ENCODE measurements around the gene PLAC1. TPM values are rescaled to one million over a fixed set of nuclear protein-coding genes. Genes with fewer than 3 reads are reported as not detected.

PLAC1 gene
- total and polyA plus RNA-seq, 3 donors from 2014 or later = 0.81 to 3.0 (median 1.0) TPM

- DNase-seq = no peak
- 12 to 19% methylated on average over 6 of the region's 6 CpGs for WGBS, 2 donors
- H3K4me3 ChIP-seq = peak overlapping the region in 1 of 2 donors; percentile 21
Observed at GRCh38 chrX:134544135-134544512, 114.1 kb downstream of the PLAC1 start.

GRCh38 chrX:134543288-134543687 lies 115.0 kb downstream of the PLAC1 start:
- H3K4me3 ChIP-seq = no peak overlapping the region
- H3K4me1 ChIP-seq = peaks cover 5% of the 10 kb centered on the region
- intact Hi-C loops (cut with DNase I; ENCODE audit: low total_unique reads) = no loop called here
- H3K27me3 ChIP-seq = no peaks in the 10 kb centered on the region
- WGBS, 2 donors = 41 to 62% methylated on average over 3 of the region's 3 CpGs
- no peak overlapping the region for H3K27ac ChIP-seq
- H3K9me3 ChIP-seq = no peaks in the 10 kb centered on the region
- no peak for DNase-seq
- H3K36me3 ChIP-seq (ENCODE audit: low read depth, missing control alignments) = no peaks in the 10 kb centered on the region
- TF ChIP-seq POLR2A (IDR thresholded peaks at IDR 0.05) (no peak), CTCF (IDR thresholded peaks at IDR 0.05) (no peak)

More at GRCh38 chrX:134544135-134544512, 114.1 kb downstream of the PLAC1 start:
- TF ChIP-seq POLR2A (IDR thresholded peaks at IDR 0.05) (no peak), CTCF (IDR thresholded peaks at IDR 0.05) (no peak)
- Histone ChIP-seq H3K27me3 (no peaks in the 10 kb centered on the region), H3K4me1 (no peaks in the 10 kb centered on the region), H3K27ac (peak overlapping the region in 1 of 2 donors; percentile 80), H3K9me3 (no peaks in the 10 kb centered on the region), H3K36me3 (ENCODE audit: low read depth, missing control alignments) (no peaks in the 10 kb centered on the region)
- intact Hi-C loops (cut with DNase I; ENCODE audit: low total_unique reads) = no loop called here

GRCh38 chrX:134542485-134542884 lies 115.8 kb downstream of the PLAC1 start:
- no peak for TF ChIP-seq POLR2A (IDR thresholded peaks at IDR 0.05)
- TF ChIP-seq CTCF (IDR thresholded peaks at IDR 0.05) = no peak
- H3K36me3 ChIP-seq (ENCODE audit: low read depth, missing control alignments) = no peaks in the 10 kb centered on the region
- H3K4me1 ChIP-seq = peaks cover 10% of the 10 kb centered on the region
- H3K9me3 ChIP-seq = no peaks in the 10 kb centered on the region
- intact Hi-C loops (cut with DNase I; ENCODE audit: low total_unique reads) = no loop called here
- peak overlapping the region in 1 of 2 donors; percentile 30 for H3K27ac ChIP-seq
- DNase-seq = peak; percentile 65
- WGBS, 2 donors = 24 to 38% methylated on average over 2 of the region's 2 CpGs
- no peak overlapping the region for H3K4me3 ChIP-seq
- no peaks in the 10 kb centered on the region for H3K27me3 ChIP-seq

GRCh38 chrX:134541906-134542305 lies 116.4 kb downstream of the PLAC1 start:
- Histone ChIP-seq H3K9me3 (no peaks in the 10 kb centered on the region), H3K4me1 (peaks cover 10% of the 10 kb centered on the region), H3K4me3 (no peak overlapping the region), H3K27me3 (no peaks in the 10 kb centered on the region), H3K27ac (peak overlapping the region in 1 of 2 donors; percentile 30), H3K36me3 (ENCODE audit: low read depth, missing control alignments) (no peaks in the 10 kb centered on the region)
- intact Hi-C loops (cut with DNase I; ENCODE audit: low total_unique reads) = no loop called here
- TF ChIP-seq POLR2A (IDR thresholded peaks at IDR 0.05) (no peak), CTCF (IDR thresholded peaks at IDR 0.05) (no peak)
- 40 to 53% methylated on average over 3 of the region's 3 CpGs for WGBS, 2 donors
- no peak for DNase-seq

- Histone ChIP-seq H3K4me3 (no peak overlapping the region), H3K27me3 (no peaks in the 10 kb centered on the region), H3K36me3 (ENCODE audit: low read depth, missing control alignments) (no peaks in the 10 kb centered on the region), H3K4me1 (peaks cover 10% of the 10 kb centered on the region), H3K9me3 (no peaks in the 10 kb centered on the region), H3K27ac (peak overlapping the region in 1 of 2 donors; percentile 63)
- DNase-seq = peak; percentile 25
- TF ChIP-seq POLR2A (IDR thresholded peaks at IDR 0.05) (no peak), CTCF (IDR thresholded peaks at IDR 0.05) (no peak)
- 28 to 60% methylated on average over 1 to 5 of the region's 5 CpGs for WGBS, 2 donors
- intact Hi-C loops (cut with DNase I; ENCODE audit: low total_unique reads) = no loop called here
Observed at GRCh38 chrX:134538316-134538715, 120.0 kb downstream of the PLAC1 start.
